ENCODE measurements around the gene EFNA2. TPM values are rescaled to one million over a fixed set of nuclear protein-coding genes. Genes with fewer than 3 reads are reported as not detected.

Gene EFNA2
- total and polyA plus RNA-seq, 9 donors, result 0.11 TPM; not detected in 8

DNA sequence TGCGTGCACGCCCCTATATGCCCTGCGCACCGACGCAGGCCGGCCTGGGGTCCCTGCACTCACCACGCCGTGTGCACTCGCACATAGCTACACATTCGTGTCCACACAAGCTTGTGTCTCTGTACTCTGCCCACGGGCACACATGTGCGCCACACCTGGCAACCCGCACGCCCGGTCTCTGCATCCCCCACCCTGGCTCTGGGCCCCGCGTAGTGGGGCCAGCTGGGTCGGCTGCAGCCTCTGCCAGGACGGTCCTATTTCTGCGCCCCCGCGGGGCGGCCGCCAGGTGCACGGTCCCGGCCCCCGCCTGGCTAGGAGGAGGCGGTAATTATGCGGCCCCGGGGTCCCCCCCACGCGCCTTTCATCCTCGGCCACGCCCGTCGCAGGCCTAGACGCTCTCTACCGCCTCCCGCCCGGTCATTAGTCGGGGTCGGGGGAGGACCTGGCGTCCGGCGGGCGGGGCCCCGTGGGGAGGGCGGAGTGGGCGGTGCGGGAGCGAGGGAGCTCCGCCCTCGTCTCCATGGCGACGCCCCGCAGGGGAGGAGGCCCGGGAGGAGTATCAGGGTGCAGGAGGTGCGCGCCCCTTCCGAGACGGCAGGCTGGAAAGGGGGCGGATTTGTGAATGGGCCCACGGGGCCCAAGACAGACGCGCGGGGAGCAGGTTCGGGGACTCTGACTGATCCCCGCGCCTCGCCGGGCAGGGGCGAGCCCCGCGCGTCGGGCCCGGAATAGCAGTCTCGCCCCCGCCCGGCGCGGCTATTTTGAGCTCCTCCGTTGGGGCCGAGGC lies 19.4 kb upstream of the EFNA2 start:
- WGBS, 3 donors, result 1 to 3% (median 2%) methylated on average over 51 to 84 of the region's 84 CpGs
- peak overlapping the region; percentile 86 to 93 for H3K27ac ChIP-seq
- H3K4me3 ChIP-seq, result peak overlapping the region; percentile 49
- no peaks in the 10 kb centered on the region for H3K36me3 ChIP-seq
- H3K9me3 ChIP-seq, result no peaks in the 10 kb centered on the region
- no peaks in the 10 kb centered on the region for H3K27me3 ChIP-seq
- intact Hi-C loops (cut with DNase I), result loop anchor here in 3 of 4 donors (1.0 to 2.0 kb wide), 2 partner anchors 22 kb away; no protein-coding TSS in a partner anchor
- TF ChIP-seq EP300 (IDR thresholded peaks at IDR 0.05) (no peak), POLR2A (IDR thresholded peaks at IDR 0.05) (no peak), CTCF (IDR thresholded peaks at IDR 0.05) (no peak)
- peak; percentile 85 to 90 (median 87) for DNase-seq
- peaks cover 36% of the 10 kb centered on the region for H3K4me1 ChIP-seq (ENCODE audit: insufficient read depth)

GRCh38 chr19:1266916-1267476 lies 18.7 kb upstream of the EFNA2 start:
- peak; percentile 36 for TF ChIP-seq POLR2A (IDR thresholded peaks at IDR 0.05)
- no peak for TF ChIP-seq EP300 (IDR thresholded peaks at IDR 0.05)
- TF ChIP-seq CTCF (IDR thresholded peaks at IDR 0.05), result peak; percentile 85 to 100 (median 100)
- DNase-seq, result peak; percentile 70 to 90 (median 82)
- Histone ChIP-seq H3K4me1 (ENCODE audit: insufficient read depth) (peaks cover 39% of the 10 kb centered on the region), H3K27ac (peak overlapping the region; percentile 86 to 93), H3K9me3 (no peaks in the 10 kb centered on the region), H3K27me3 (no peaks in the 10 kb centered on the region), H3K4me3 (peak overlapping the region; percentile 49), H3K36me3 (no peaks in the 10 kb centered on the region)
- intact Hi-C loops (cut with DNase I), result loop anchor here (1.0 to 2.0 kb wide), 2 partner anchors 22 to 23 kb away; no protein-coding TSS in a partner anchor
- 1 to 2% (median 1%) methylated on average over 18 to 59 of the region's 59 CpGs for WGBS, 3 donors

GRCh38 chr19:1267477-1268225 lies 18.0 kb upstream of the EFNA2 start:
- intact Hi-C loops (cut with DNase I), result loop anchor here in 2 of 4 donors (1.0 to 2.0 kb wide), 2 partner anchors 23 kb away; no protein-coding TSS in a partner anchor
- WGBS, 3 donors, result 27 to 44% (median 30%) methylated on average over 32 to 35 of the region's 35 CpGs
- DNase-seq, result peak in 4 of 5 donors; percentile 67 to 71 (median 68)
- no peak for TF ChIP-seq EP300 (IDR thresholded peaks at IDR 0.05)
- no peak for TF ChIP-seq POLR2A (IDR thresholded peaks at IDR 0.05)
- no peak for TF ChIP-seq CTCF (IDR thresholded peaks at IDR 0.05)
- H3K36me3 ChIP-seq, result no peaks in the 10 kb centered on the region
- peaks cover 33% of the 10 kb centered on the region for H3K4me1 ChIP-seq (ENCODE audit: insufficient read depth)
- peak overlapping the region; percentile 49 for H3K4me3 ChIP-seq
- H3K27ac ChIP-seq, result peak overlapping the region in 1 of 2 donors; percentile 38
- H3K9me3 ChIP-seq, result no peaks in the 10 kb centered on the region
- no peaks in the 10 kb centered on the region for H3K27me3 ChIP-seq
